Fibroblast of pulmonary artery (primary cell): Measurements from ENCODE around the gene SNN.

Source experiments
- DNase-seq: peaks from one replicate; pipeline ENCODE4 v3.0.0-alpha.2; 2010; ENCODE audit warnings: low read depth
- H3K4me3 ChIP-seq: replicated peaks from 2 replicates; pipeline ENCODE4 v1.5.1; 2011; ENCODE audit warnings: low read depth, mild to moderate bottlenecking, control low read depth, low read length, moderate library complexity
- TF ChIP-seq, protein P1 (sequence below): IDR thresholded peaks from 2 replicates; pipeline ENCODE4 v1.5.1; 2011; ENCODE audit warnings: mild to moderate bottlenecking, control low read depth, low read length, inconsistent platforms; ENCODE audit errors: missing control alignments

The SNN gene

DNA sequence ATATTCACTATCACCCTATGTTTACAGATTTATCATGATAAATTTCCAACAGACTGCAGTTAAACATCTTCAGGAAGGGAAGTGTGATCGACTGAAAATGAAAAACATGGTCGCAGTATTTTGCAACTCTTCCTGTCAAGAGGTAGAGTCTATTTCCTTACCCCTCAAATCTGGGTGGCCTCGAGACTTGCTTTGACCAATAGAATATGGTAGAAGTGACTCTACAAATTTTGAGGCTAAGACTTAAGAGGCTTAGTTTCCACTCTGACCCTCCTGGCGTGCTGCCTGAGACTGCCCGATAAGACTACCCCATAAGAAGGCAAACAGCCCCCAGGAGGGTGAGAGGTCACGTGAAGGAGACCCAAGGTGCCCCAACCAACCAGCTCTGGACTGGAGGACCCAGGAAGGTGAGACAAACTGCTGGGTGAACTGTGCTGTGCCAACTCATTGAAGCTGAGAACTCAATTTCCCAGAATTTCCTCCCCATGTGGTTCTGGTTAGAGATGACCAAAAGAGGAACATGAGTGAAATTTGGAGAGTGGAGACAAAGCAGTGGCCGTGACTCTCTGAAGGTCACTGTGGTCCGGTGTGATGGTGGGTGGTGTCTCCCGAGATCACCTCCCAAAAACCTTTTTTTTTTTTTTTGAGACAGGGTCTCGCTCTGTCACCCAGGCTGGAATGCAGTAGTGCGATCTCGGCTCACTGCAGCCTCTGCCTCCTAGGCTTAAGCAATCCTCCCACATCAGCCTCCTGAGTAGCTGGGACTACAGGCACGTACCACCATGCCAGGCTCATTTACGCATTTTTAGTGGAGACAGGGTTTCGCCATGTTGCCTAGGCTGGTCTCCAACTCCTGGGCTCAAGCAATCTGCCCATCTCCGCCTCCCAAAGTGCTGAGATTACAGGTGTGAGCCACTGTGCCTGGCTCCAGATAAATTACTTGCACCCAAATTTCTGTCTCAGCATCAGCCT is 43.3 kb upstream of the SNN start:
- TF ChIP-seq, protein P1, sequence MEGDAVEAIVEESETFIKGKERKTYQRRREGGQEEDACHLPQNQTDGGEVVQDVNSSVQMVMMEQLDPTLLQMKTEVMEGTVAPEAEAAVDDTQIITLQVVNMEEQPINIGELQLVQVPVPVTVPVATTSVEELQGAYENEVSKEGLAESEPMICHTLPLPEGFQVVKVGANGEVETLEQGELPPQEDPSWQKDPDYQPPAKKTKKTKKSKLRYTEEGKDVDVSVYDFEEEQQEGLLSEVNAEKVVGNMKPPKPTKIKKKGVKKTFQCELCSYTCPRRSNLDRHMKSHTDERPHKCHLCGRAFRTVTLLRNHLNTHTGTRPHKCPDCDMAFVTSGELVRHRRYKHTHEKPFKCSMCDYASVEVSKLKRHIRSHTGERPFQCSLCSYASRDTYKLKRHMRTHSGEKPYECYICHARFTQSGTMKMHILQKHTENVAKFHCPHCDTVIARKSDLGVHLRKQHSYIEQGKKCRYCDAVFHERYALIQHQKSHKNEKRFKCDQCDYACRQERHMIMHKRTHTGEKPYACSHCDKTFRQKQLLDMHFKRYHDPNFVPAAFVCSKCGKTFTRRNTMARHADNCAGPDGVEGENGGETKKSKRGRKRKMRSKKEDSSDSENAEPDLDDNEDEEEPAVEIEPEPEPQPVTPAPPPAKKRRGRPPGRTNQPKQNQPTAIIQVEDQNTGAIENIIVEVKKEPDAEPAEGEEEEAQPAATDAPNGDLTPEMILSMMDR, result no peak
- H3K4me3 ChIP-seq, result no peak overlapping the region
- DNase-seq, result no peak

DNA sequence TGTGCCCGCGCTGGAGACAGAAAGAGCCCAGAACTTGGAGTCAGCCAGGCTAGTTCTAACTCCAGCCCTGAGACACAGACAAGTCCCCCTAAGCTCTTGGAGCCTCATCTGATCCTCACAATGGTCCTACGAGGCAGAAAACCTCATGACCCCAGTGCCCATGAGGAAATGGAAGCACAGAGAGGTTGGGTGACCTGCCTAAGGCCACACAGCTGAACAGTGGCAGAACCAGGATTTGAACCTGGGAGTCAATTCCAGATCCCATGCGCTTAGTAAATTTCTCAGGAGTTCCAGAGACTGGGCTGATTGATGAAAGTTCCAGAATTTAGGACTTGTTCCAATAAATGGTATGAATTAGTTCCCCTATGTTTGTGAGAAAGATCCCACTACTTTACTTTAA is 42.5 kb upstream of the SNN start:
- no peak for DNase-seq
- TF ChIP-seq, protein P1, result no peak
- H3K4me3 ChIP-seq, result no peak overlapping the region

DNA sequence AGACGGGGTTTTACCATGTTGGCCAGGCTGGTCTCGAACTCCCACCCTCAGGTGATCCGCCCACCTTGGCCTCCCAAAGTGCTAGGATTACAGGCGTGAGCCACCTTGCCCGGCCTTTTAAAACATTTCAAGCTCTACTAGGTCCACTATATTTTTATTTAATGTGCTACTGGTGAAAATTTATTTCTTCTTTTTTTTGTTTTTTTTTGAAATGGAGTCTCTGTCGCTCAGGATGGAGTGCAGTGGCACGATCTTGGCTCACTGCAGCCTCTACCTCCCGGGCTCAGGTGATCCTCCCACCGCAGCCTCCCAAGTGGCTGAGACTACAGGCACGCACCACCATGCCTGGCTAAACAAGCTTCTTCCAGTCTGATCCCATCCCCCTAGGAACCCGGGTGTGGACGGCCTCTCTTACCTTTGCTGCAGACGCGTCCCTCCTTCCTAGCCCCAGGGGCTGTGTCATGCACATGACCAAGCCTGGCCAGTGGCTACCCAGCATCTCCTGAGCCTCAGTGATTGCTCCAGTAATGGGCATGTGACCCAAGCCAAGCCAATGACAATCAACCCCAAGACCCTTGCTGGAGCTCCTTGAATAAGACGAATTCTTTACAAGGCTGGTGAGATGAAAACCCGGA is 41.5 kb upstream of the SNN start:
- H3K4me3 ChIP-seq, result no peak overlapping the region
- DNase-seq, result no peak
- TF ChIP-seq, protein P1, result no peak

DNA sequence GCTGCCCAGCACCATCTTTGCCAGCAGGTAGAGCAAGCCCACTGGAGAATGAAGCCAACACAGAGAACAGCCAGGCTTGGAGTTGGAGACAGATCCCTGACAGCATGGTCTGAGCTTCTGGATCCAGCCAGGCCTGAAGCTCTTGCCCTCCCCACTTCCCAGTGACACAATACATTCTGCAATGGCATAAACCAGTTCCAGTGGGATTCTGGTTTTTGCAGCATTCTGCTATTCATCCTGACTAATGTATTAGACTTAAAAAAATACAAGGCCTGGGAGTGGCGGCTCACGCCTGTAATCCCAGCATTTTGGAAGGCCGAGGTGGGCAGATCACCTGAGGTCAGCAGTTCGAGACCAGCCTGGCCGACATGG is 41.0 kb upstream of the SNN start:
- TF ChIP-seq, protein P1, result no peak
- no peak overlapping the region for H3K4me3 ChIP-seq

DNA sequence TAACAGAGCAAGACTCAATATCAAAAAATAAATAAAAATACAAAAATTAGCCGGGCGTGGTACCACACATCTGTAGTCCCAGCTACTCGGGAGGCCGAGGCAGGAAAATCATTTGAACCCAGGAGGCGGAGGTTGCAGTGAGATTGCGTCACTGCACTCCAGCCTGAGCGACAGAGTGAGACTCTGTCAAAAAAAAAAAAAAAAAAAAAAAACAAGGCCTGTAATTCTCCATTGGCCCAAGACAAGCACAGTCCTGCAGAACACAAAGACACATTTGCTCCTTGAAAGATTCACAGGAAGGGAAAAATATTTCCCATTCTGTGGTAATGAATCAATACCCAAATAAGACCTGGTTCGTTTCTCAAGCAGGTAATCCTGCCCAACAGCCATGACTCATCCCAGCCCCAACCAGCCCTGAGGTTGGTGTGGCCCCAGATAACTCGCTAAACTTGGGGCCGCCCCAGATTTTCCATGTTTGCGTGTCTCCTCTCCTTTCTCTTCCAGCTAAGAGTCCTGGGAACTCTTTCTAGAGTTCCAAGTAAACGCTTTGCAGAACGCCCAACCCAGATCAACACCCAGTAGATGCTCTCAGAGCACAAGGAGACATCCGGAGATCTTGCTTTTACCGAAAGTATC is 40.3 kb upstream of the SNN start:
- TF ChIP-seq, protein P1, result no peak
- H3K4me3 ChIP-seq, result no peak overlapping the region
- peak; percentile 59 for DNase-seq

More for the DNA sequence above, 41.0 kb upstream of the SNN start:
- no peak for DNase-seq

DNA sequence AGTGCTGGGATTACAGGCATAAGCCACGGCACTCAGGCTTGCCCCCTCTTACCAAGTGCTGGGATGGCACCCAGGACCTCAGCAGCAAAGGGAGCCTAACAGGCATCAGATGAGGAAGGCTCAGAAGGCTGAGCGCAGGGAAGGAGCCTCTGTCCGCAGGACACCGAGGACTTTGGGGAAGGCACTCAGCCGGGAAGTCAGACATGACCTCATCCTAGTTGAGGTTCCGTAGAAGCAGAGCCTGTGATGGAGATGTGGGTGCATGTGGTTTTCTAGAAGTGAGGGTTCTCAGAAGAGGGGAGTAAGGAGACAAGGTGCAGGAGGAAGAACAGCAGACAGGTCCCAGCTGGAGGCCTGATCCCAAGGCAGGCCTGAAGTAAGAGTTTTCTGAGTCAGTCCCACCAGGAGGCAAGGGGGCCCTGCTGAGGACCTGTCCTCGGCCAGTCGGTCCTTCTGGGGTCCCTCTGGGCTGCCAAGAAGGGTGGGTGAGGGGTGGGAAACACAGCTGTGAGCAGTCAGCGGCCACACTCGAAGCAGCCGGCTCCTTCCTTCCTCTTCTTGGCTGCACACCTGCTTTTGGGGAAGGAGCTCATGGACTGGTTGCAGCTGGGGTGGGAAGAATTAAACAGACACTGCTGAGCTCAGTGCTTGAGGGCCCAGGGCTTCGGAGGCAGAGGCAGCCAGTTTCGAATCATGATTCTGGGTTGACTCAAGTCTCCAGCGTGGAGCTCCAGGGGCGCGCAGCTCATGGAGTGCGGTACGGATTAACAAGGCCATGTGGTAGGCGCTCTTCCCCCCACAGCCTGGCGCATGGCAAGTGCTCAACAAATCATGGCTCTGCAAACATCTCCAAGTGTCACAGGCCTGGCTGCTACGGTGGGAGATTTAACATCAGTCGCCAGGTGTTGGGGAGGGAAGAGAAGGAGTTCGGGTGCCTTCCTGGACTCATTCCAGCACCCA is 38.9 kb upstream of the SNN start:
- no peak overlapping the region for H3K4me3 ChIP-seq
- TF ChIP-seq, protein P1, result no peak
- no peak for DNase-seq
